Stimulated activated CD4-positive, alpha-beta T cell treated with anti-CD3 and anti-CD28 coated beads, Interleukin-12 subunit alpha, Interleukin-12 subunit beta, amount 100 ng/mL, for 4 hours (primary cell): ENCODE results near the gene PRIMA1.
"Not testable (repeated sequence)": the region's sequence is repeated elsewhere in the genome, so short reads cannot be mapped to it uniquely, and the experiment has no call there.

Source experiments
- DNase-seq: peaks from one replicate; pipeline ENCODE4 v3.0.0-alpha.2; 2020

The PRIMA1 gene

DNA sequence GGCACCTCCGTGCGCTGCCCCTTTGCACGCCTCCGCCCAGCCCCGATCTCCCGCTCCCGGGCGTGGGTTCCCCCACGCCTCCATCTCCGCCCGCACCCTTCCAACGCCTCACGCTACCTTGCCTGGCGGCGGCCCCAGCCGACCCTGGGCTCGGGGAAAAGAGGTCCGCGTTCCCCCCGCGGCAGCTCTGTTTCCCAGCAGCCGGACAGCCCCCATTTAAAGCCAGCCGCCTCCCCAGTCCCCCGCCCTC lies at the start of gene PRIMA1:
TSS of gene PRIMA1 (minus strand) at position 193 of the 250 bp plus-strand sequence. CDS start 767 bp downstream, outside the sequence.
- no peak for DNase-seq

DNA sequence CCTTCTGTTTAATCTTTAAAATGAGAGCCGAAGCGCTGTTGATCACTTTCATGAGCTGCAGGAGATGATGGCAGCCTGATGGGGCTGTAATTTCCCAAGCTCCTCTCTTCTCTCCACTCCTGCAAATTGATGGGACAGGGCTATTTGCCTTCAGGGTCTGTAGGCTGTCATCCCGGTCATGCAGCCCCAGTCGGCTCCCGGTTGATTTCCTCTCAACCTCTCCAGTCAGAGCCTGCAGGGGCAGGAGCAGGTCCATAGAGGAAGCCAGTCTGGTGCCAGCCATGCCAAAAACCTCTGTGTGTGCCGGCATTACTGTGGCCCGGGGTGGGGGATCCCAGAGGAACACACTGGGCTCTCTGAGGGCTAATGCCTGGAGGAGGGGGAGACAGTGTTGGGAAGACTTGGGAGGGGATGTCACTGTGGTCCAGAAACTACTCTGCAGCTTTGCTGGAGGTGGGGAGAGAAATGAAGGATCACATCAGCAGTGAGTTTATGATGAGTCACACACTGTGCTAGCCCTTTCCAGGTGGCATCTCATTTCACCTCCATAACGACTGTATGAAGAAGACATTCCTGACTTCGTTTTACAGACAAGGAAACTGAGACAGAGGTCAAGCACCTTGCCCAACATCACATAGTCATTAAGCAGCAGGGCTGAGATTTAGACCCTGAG lies 46.5 kb upstream of the PRIMA1 start:
- no peak for DNase-seq

DNA sequence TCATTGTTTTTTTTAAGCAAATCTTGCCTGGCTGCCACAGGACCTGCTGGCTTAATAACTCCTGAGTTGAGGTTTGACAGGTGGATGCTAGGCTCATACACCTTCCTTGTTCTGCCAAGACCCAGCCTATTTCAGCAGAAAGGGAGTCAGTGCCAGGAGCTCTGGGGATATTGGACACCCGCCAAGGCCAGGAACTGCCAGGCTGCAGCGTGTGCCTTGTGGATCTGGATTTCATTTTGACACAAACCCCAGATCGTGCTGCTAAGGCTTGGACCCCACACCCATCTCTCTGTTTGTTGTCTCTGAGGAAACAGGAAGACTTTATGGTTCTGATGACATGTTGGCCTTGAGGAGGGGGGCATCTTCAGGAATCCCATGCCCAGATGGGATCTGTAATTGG lies 44.4 kb upstream of the PRIMA1 start:
- DNase-seq, result no peak

DNA sequence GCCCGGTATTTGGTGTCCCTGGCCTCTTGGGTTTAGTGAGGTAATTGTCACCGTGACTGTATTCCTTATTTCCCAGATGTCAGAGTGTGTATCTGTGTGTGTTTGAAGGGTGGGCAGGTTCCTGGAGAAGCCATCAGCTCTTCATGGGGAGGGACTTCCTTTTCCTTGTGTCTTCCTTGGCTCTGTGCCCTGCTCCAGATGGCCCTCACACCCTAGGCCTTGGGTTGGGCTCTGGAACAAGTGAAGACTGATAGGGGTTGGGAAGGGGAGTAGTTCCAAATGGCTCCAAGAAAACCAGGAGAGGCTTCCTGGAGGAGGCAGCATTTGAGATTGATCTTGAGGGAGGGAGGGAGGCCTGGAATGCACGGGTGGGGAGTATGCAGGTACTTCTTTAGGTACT lies 43.8 kb upstream of the PRIMA1 start:
- DNase-seq, result no peak

GRCh38 chr14:93830753-93831461 lies 42.6 kb upstream of the PRIMA1 start:
- DNase-seq, result no peak

- no peak for DNase-seq
Measured at GRCh38 chr14:93829839-93830481, 41.7 kb upstream of the PRIMA1 start.

DNA sequence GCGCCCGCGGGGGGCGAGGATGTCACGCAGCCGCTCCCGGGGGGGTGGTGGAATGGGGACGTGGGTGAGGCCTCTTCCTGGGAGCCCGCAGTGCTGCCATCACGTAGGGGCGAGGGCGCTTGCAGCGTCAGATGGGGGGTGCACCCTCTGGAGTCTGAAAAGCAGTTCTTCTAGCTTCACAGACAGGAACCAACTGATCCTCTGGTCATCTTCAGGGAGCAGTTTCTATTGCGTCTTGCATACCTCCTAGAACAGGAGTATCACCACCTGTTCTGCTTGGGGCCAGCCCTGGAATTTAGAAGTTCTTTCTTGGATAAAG lies 36.9 kb upstream of the PRIMA1 start:
- DNase-seq, result no peak

DNA sequence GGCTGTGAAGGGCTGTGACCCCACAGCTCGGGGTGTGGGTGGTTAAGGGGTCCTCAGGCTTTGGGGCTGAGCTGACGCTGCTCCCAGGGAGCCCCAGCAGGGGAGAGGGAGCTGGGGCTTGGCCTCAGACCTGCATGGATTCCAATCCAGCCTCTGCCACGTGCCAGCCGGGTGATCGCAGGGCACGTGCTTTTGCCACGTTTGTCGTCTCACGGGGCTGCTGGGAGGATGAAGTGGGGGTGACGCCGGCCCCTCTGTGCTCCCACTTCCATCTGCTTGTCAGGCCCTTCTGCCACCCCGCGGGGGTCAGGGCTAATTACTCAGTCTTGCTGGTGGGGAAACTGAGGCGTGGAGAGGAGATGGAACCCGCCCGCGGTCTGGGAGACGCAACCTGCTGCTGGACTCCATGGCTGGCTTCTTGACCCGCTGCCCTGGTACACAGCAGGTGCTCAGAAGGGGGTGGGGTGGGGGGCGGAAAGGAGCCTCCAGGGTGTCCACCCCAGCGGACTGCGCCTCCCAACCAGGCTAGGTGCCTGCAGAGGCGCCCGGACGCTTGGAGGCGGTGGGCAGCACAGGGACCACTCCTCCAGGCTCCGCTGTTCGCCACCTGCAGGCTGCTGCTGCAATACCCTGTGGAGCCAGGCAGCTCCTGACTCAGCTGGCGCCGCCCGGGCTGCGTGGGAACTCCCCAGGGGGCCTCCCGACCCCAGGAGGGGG lies 36.4 kb upstream of the PRIMA1 start:
- DNase-seq, result no peak

DNA sequence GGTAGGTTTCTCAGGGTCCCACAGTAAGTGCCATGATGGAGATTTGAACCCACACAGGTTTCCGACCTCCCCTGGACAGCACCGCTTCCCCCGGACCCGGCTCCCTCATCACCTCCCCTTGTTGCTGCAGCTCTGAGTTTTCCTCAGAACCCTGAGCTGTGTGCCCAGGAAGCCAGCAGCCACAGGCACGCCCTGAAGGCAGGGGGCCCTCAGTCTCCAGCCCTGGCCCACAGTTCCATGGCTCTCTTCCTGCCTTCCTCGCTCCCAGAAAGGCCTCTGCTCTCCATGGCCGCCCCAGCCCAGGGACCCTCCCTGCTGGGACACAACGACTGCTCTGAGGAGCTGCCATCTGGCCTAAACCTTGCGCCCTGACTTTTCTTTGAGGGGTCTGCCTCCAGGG lies 35.8 kb upstream of the PRIMA1 start:
- no peak for DNase-seq

GRCh38 chr14:93821051-93821450 lies 32.8 kb upstream of the PRIMA1 start:
- no peak for DNase-seq

- DNase-seq, result no peak
Measured at GRCh38 chr14:93818857-93819256, 30.6 kb upstream of the PRIMA1 start.

DNA sequence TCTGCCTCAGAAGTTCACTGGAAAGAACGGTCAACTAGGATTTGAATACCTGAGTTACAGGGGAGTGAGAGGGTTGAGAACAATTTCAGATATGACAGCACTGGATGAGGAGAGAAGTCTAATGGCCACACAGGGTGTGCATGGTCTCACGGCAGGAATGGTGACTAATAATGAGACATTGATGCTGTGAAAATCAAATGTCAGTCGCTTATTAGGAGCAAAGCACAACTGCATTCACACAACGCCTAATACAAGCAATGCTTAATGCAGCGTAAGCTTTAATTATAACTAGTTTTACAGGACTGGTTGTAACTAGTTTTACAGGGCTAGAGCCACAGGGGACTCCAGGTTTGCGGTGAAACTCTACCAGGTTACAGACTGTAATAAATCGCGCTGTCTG lies 23.4 kb upstream of the PRIMA1 start:
- DNase-seq, result no peak

GRCh38 chr14:93811020-93811419 lies 22.7 kb upstream of the PRIMA1 start:
- no peak for DNase-seq

GRCh38 chr14:93809491-93810420 lies 21.5 kb upstream of the PRIMA1 start:
- DNase-seq, result not testable (repeated sequence)

DNA sequence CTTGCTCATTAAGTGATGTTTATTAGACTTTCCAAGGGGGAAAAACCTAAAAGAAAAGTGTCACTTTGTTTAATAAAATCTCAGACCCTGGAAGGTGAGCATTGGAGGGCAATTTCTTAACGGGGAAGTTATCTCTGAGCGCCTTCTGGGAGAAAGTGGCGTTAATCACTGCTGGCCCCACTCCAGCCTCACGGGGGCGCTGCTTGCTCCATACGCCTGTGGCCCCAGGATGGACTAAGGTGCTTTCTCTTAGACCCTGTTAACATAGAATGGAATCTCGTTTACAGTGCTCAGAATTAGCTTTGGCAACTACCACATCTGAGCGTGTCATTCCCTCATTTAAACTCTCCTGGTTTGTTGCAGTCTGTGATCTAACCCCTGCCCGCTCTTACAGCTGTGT lies 16.4 kb upstream of the PRIMA1 start:
- no peak for DNase-seq

DNA sequence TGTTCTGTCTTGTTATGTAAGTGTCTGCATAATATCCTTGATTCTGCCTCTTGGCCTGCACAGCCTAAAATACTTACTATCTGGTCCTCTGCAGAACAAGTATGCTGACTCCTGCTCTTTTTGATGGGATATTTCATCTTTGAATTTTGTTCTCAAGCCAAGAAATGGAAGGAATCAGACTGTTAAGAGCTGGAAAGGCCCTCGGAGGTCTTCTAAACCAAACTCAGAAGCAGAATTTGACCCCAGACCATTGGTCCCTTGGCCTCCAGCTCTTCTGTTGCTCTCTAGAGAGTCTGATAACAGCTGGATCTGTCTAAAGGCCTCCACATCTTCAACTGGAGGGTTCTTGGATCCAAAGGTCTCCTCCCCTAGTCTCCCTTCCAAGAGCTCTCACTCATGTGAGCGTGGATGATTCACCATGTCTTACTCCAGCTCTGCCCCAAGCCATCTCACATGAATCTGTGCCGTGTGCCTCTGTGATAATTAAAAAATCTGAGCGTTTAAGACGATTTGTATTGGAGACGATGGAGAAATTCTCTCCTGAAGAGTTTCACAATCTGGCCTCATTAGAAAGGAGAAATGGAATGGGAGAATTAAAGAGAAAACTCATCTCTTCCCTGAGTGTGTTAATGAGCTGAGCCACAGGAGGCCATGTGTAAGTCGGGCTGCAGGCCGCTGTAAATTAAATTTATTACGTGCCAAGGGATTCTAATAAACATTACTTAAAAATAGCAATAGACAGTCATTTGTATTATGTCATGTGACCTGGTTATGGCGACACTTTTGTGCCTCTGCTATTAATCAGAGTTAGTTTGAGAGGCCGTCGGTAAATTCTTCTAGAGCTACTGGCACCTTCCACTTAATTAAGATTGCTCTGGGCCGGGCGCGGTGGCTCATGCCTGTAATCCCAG lies 15.4 kb upstream of the PRIMA1 start:
- DNase-seq, result no peak

GRCh38 chr14:93799989-93800921 lies 12.0 kb upstream of the PRIMA1 start:
- no peak for DNase-seq

- no peak for DNase-seq
Measured at GRCh38 chr14:93799617-93799988, 11.3 kb upstream of the PRIMA1 start.

DNA sequence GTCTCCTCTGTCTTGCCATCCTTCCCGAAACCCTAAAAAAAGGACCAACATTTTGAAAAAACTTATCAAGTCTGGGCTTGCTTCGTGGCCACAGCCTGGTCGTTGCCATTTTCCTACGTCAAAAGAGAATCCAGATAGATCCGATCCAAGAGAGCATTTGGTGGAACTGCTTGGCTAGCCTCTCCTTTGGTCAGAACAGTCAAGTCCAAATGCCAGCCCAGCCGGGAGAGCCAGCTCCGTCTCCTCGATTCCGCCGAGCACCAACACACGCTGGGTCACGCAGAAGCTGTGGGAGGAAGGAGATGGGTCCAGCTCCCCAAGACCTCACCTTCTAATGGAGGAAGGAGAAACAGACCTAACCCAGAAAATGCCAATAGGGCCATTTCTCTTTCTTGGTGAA lies 9.3 kb upstream of the PRIMA1 start:
- DNase-seq, result no peak

- DNase-seq, result no peak
Measured at GRCh38 chr14:93797071-93797470, 8.8 kb upstream of the PRIMA1 start.

DNA sequence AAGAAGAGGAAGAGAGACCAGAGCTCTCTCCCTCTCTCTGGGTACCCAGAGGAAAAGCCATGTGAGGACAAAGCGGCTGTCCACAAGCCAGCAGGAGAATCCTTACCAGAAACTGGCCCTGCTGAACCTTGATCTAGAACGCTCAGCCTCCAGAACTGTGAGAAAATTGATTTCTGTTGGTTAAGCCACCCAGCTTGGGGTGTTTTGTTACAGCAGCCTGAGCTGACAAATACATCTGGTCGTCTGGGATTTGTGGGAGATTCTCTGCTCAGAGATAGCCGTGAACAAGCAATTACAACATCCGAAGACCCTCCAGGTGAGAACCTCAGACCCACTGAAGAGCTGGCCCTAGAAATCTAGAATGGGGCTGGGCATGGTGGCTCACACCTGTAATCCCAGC lies 6.5 kb upstream of the PRIMA1 start:
- DNase-seq, result no peak
